ENCODE data around the gene MICOS13. TPM values are rescaled to one million over a fixed set of nuclear protein-coding genes. Genes with fewer than 3 reads are reported as not detected.

The MICOS13 gene
- total and polyA plus RNA-seq, 2 experiments from 2014 or later: 15.5 to 54.6 TPM

DNA sequence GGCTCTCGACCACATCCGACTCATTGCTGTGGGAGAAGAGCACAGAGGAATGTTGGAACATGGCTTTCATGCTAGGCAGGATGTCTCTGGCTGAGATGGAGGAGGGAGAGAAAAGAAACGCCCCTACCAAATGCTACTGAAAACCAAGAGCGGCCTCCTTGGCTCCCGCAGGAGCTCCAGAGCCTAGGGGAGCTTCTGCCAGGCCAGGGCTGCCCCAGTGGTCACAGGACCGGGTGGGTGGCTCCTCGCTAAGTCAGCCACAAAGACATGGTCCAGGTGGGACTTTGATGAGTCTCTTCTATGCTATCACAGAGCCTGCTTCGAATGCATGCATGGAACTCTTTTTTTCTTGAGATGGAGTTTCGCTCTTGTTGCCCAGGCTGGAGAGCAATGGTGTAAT, 32.9 kb upstream of the MICOS13 start:
- Mint-ChIP-seq H3K9me3 (no peaks in the 10 kb centered on the region), H3K36me3 (ENCODE audit: low read depth) (peaks cover 76% of the 10 kb centered on the region), H3K27me3 (ENCODE audit: insufficient read depth, low read depth, poor library complexity) (peaks cover 2% of the 10 kb centered on the region), H3K27ac (no peak overlapping the region), H3K4me3 (no peak overlapping the region), H3K4me1 (peaks cover 8% of the 10 kb centered on the region)
- Histone ChIP-seq H3K79me2 (replicated peaks; ENCODE audit: insufficient read depth) (peaks cover 41% of the 10 kb centered on the region), H3F3A (replicated peaks; ENCODE audit: low read depth) (peaks cover 7% of the 10 kb centered on the region; the same call in 1 of the 2 replicates), H3K27me3 (ENCODE audit: insufficient read depth) (no peaks in the 10 kb centered on the region), H3K4me3 (no peak overlapping the region), H3K4me1 (ENCODE audit: insufficient read depth) (no peaks in the 10 kb centered on the region; the same call in 1 of the 2 replicates), H3K4me2 (no peak overlapping the region), H4K20me1 (replicated peaks; ENCODE audit: insufficient read depth) (peaks cover 19% of the 10 kb centered on the region), H2AFZ (no peak overlapping the region), H3K9me2 (ENCODE audit: insufficient read depth) (no peaks in the 10 kb centered on the region), H3K27ac (ENCODE audit: low read depth) (no peak overlapping the region), H3K36me3 (ENCODE audit: insufficient read depth) (peaks cover 17% of the 10 kb centered on the region)
- ATAC-seq (no peak), DNase-seq (ENCODE audit: low spot score) (no peak)
- TF ChIP-seq JUNB (IDR thresholded peaks at IDR 0.05; ENCODE audit: unreplicated experiment) (no peak), POLR2AphosphoS5 (IDR thresholded peaks at IDR 0.05; ENCODE audit: low read depth) (no peak)
- TF ChIP-seq, protein P1, sequence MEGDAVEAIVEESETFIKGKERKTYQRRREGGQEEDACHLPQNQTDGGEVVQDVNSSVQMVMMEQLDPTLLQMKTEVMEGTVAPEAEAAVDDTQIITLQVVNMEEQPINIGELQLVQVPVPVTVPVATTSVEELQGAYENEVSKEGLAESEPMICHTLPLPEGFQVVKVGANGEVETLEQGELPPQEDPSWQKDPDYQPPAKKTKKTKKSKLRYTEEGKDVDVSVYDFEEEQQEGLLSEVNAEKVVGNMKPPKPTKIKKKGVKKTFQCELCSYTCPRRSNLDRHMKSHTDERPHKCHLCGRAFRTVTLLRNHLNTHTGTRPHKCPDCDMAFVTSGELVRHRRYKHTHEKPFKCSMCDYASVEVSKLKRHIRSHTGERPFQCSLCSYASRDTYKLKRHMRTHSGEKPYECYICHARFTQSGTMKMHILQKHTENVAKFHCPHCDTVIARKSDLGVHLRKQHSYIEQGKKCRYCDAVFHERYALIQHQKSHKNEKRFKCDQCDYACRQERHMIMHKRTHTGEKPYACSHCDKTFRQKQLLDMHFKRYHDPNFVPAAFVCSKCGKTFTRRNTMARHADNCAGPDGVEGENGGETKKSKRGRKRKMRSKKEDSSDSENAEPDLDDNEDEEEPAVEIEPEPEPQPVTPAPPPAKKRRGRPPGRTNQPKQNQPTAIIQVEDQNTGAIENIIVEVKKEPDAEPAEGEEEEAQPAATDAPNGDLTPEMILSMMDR (conservative IDR thresholded peaks at IDR 0.05; ENCODE audit: low read depth in 2 of 2): no peak

DNA sequence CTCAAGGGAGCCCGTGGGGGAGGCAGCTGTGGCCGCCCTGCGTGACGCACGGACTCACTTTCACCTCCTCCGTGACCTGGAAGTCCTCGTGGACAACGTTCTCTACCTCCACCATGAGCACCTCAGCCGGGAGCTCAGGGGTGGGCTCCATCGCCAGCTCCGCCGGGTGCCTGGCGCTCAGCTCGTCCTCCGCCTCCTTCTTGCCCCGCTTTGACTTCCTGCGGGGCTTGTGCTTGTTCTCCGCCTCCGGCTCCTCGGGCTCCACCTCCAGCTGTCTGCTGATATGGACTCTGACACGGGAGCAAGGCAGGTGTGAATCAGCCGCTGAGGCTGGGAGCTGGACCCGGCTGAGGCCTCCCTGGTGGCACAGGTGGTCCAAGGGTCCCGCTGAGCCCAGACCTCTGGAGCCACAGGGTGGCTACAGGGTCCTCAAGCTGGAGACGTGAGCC, 31.4 kb upstream of the MICOS13 start:
- Histone ChIP-seq H4K20me1 (replicated peaks; ENCODE audit: insufficient read depth) (peaks cover 11% of the 10 kb centered on the region), H3K4me2 (no peak overlapping the region), H3F3A (replicated peaks; ENCODE audit: low read depth) (peaks cover 2% of the 10 kb centered on the region; the same call in 1 of the 2 replicates), H3K79me2 (replicated peaks; ENCODE audit: insufficient read depth) (peaks cover 26% of the 10 kb centered on the region), H3K4me3 (no peak overlapping the region), H3K27ac (ENCODE audit: low read depth) (no peak overlapping the region), H2AFZ (no peak overlapping the region), H3K36me3 (ENCODE audit: insufficient read depth) (peaks cover 14% of the 10 kb centered on the region), H3K27me3 (ENCODE audit: insufficient read depth) (no peaks in the 10 kb centered on the region), H3K4me1 (ENCODE audit: insufficient read depth) (no peaks in the 10 kb centered on the region), H3K9me2 (ENCODE audit: insufficient read depth) (no peaks in the 10 kb centered on the region)
- H3K36me3 Mint-ChIP-seq (ENCODE audit: low read depth): peaks cover 76% of the 10 kb centered on the region
- ATAC-seq (no peak), DNase-seq (ENCODE audit: low spot score) (no peak)
- no peaks in the 10 kb centered on the region for H3K4me1 Mint-ChIP-seq
- peaks cover 5% of the 10 kb centered on the region for H3K27me3 Mint-ChIP-seq (ENCODE audit: insufficient read depth, low read depth, poor library complexity)
- H3K9me3 Mint-ChIP-seq: no peaks in the 10 kb centered on the region
- no peak overlapping the region for H3K4me3 Mint-ChIP-seq
- H3K27ac Mint-ChIP-seq: no peak overlapping the region
- TF ChIP-seq JUNB (IDR thresholded peaks at IDR 0.05; ENCODE audit: unreplicated experiment) (no peak), POLR2AphosphoS5 (IDR thresholded peaks at IDR 0.05; ENCODE audit: low read depth) (no peak), ZNF114 (CRISPR knock-in tag; IDR thresholded peaks at IDR 0.05) (no peak), NANOG (IDR thresholded peaks at IDR 0.05; ENCODE audit: borderline replicate concordance) (no peak), STAT1 (IDR thresholded peaks at IDR 0.05; ENCODE audit: unreplicated experiment) (no peak)
- TF ChIP-seq, protein P2, sequence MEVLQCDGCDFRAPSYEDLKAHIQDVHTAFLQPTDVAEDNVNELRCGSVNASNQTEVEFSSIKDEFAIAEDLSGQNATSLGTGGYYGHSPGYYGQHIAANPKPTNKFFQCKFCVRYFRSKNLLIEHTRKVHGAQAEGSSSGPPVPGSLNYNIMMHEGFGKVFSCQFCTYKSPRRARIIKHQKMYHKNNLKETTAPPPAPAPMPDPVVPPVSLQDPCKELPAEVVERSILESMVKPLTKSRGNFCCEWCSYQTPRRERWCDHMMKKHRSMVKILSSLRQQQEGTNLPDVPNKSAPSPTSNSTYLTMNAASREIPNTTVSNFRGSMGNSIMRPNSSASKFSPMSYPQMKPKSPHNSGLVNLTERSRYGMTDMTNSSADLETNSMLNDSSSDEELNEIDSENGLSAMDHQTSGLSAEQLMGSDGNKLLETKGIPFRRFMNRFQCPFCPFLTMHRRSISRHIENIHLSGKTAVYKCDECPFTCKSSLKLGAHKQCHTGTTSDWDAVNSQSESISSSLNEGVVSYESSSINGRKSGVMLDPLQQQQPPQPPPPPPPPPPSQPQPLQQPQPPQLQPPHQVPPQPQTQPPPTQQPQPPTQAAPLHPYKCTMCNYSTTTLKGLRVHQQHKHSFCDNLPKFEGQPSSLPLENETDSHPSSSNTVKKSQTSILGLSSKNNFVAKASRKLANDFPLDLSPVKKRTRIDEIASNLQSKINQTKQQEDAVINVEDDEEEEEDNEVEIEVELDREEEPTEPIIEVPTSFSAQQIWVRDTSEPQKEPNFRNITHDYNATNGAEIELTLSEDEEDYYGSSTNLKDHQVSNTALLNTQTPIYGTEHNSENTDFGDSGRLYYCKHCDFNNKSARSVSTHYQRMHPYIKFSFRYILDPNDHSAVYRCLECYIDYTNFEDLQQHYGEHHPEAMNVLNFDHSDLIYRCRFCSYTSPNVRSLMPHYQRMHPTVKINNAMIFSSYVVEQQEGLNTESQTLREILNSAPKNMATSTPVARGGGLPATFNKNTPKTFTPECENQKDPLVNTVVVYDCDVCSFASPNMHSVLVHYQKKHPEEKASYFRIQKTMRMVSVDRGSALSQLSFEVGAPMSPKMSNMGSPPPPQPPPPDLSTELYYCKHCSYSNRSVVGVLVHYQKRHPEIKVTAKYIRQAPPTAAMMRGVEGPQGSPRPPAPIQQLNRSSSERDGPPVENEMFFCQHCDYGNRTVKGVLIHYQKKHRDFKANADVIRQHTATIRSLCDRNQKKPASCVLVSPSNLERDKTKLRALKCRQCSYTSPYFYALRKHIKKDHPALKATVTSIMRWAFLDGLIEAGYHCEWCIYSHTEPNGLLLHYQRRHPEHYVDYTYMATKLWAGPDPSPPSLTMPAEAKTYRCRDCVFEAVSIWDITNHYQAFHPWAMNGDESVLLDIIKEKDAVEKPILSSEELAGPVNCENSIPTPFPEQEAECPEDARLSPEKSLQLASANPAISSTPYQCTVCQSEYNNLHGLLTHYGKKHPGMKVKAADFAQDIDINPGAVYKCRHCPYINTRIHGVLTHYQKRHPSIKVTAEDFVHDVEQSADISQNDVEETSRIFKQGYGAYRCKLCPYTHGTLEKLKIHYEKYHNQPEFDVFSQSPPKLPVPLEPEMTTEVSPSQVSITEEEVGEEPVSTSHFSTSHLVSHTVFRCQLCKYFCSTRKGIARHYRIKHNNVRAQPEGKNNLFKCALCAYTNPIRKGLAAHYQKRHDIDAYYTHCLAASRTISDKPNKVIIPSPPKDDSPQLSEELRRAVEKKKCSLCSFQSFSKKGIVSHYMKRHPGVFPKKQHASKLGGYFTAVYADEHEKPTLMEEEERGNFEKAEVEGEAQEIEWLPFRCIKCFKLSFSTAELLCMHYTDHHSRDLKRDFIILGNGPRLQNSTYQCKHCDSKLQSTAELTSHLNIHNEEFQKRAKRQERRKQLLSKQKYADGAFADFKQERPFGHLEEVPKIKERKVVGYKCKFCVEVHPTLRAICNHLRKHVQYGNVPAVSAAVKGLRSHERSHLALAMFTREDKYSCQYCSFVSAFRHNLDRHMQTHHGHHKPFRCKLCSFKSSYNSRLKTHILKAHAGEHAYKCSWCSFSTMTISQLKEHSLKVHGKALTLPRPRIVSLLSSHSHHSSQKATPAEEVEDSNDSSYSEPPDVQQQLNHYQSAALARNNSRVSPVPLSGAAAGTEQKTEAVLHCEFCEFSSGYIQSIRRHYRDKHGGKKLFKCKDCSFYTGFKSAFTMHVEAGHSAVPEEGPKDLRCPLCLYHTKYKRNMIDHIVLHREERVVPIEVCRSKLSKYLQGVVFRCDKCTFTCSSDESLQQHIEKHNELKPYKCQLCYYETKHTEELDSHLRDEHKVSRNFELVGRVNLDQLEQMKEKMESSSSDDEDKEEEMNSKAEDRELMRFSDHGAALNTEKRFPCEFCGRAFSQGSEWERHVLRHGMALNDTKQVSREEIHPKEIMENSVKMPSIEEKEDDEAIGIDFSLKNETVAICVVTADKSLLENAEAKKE (CRISPR knock-in tag; IDR thresholded peaks at IDR 0.05): no peak
- TF ChIP-seq, protein P3, sequence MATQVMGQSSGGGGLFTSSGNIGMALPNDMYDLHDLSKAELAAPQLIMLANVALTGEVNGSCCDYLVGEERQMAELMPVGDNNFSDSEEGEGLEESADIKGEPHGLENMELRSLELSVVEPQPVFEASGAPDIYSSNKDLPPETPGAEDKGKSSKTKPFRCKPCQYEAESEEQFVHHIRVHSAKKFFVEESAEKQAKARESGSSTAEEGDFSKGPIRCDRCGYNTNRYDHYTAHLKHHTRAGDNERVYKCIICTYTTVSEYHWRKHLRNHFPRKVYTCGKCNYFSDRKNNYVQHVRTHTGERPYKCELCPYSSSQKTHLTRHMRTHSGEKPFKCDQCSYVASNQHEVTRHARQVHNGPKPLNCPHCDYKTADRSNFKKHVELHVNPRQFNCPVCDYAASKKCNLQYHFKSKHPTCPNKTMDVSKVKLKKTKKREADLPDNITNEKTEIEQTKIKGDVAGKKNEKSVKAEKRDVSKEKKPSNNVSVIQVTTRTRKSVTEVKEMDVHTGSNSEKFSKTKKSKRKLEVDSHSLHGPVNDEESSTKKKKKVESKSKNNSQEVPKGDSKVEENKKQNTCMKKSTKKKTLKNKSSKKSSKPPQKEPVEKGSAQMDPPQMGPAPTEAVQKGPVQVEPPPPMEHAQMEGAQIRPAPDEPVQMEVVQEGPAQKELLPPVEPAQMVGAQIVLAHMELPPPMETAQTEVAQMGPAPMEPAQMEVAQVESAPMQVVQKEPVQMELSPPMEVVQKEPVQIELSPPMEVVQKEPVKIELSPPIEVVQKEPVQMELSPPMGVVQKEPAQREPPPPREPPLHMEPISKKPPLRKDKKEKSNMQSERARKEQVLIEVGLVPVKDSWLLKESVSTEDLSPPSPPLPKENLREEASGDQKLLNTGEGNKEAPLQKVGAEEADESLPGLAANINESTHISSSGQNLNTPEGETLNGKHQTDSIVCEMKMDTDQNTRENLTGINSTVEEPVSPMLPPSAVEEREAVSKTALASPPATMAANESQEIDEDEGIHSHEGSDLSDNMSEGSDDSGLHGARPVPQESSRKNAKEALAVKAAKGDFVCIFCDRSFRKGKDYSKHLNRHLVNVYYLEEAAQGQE (IDR thresholded peaks at IDR 0.05; ENCODE audit: unreplicated experiment): no peak

Data from GM23338 (cell line).